Measurements from ENCODE around the gene SLC12A5. TPM values are rescaled to one million over a fixed set of nuclear protein-coding genes. Genes with fewer than 3 reads are reported as not detected.

SLC12A5 gene
- polyA plus RNA-seq, 3 donors, result not detected

GRCh38 chr20:46078954-46079353, 49.9 kb downstream of the SLC12A5 start:
- no peak for TF ChIP-seq CTCF (IDR thresholded peaks at IDR 0.05)
- peaks cover 100% of the 10 kb centered on the region for H4K20me1 ChIP-seq (ENCODE audit: insufficient read depth, low read length)
- Mint-ChIP-seq H3K27me3 (ENCODE audit: low read depth in 3 of 3) (no peaks in the 10 kb centered on the region), H3K4me1 (peaks cover 24% of the 10 kb centered on the region), H3K36me3 (peaks cover 47 to 52% of the 10 kb centered on the region in 2 donors), H3K4me3 (no peak overlapping the region), H3K9me3 (no peaks in the 10 kb centered on the region), H3K27ac (no peak overlapping the region)
- WGBS (ENCODE audit: insufficient coverage), result 98% methylated on average over 5 of the region's 7 CpGs
- no peak overlapping the region for H2AFZ ChIP-seq (ENCODE audit: insufficient read depth, low read depth, low read length, poor library complexity, severe bottlenecking)
- peaks cover 5 to 15% of the 10 kb centered on the region in 2 donors for H3K4me1 ChIP-seq (ENCODE audit: control insufficient read depth in 1 of 2, insufficient read depth in 2 of 2, low read length in 2 of 2)
- H3K4me2 ChIP-seq (replicated peaks; ENCODE audit: extremely low read depth, low read length, poor library complexity, severe bottlenecking), result no peak overlapping the region
- H3K79me2 ChIP-seq (ENCODE audit: insufficient read depth, low read length), result peaks cover 63% of the 10 kb centered on the region
- no peaks in the 10 kb centered on the region for H3K27me3 ChIP-seq (ENCODE audit: control insufficient read depth in 2 of 2, insufficient read depth in 2 of 2, low read length in 2 of 2)
- H3K9me3 ChIP-seq (replicated peaks in 1 of 2; ENCODE audit: control insufficient read depth in 1 of 2, insufficient read depth in 1 of 2, low read length in 2 of 2), result no peaks in the 10 kb centered on the region
- H3K27ac ChIP-seq (ENCODE audit: low read depth in 1 of 2, low read length in 2 of 2), result no peak overlapping the region
- H3K36me3 ChIP-seq (replicated peaks in 1 of 2; ENCODE audit: control insufficient read depth in 1 of 2, insufficient read depth in 2 of 2, low read length in 2 of 2), result peaks cover 48 to 56% of the 10 kb centered on the region in 2 donors
- H3K9ac ChIP-seq (ENCODE audit: insufficient read depth, low read length, poor library complexity, severe bottlenecking), result no peak overlapping the region
- H3K4me3 ChIP-seq (replicated peaks in 1 of 3; ENCODE audit: low read depth in 2 of 3, low read length in 3 of 3), result no peak overlapping the region
- intact Hi-C loops (cut with micrococcal nuclease), result no loop called here
- DNase-seq, result no peak

- WGBS (ENCODE audit: insufficient coverage), result no CpG with 5 or more reads among the region's 1 CpG
These were observed 52.1 kb downstream of the SLC12A5 start for GRCh38 chr20:46081074-46081473.

More at GRCh38 chr20:46081074-46081473, 52.1 kb downstream of the SLC12A5 start:
- peaks cover 44% of the 10 kb centered on the region for H3K4me1 Mint-ChIP-seq
- H3K27me3 Mint-ChIP-seq (ENCODE audit: low read depth in 3 of 3), result no peaks in the 10 kb centered on the region
- intact Hi-C loops (cut with micrococcal nuclease), result loop anchor here in 1 of 2 donors (10.0 kb wide), 1 partner anchor 96 kb away; no protein-coding TSS in a partner anchor
- no peak for DNase-seq
- Histone ChIP-seq H3K27me3 (ENCODE audit: control insufficient read depth in 2 of 2, insufficient read depth in 2 of 2, low read length in 2 of 2) (no peaks in the 10 kb centered on the region), H2AFZ (ENCODE audit: insufficient read depth, low read depth, low read length, poor library complexity, severe bottlenecking) (no peak overlapping the region), H3K9ac (ENCODE audit: insufficient read depth, low read length, poor library complexity, severe bottlenecking) (no peak overlapping the region), H3K27ac (ENCODE audit: low read depth in 1 of 2, low read length in 2 of 2) (no peak overlapping the region), H3K4me2 (replicated peaks; ENCODE audit: extremely low read depth, low read length, poor library complexity, severe bottlenecking) (no peak overlapping the region), H3K4me1 (ENCODE audit: control insufficient read depth in 1 of 2, insufficient read depth in 2 of 2, low read length in 2 of 2) (peaks cover 14 to 27% of the 10 kb centered on the region in 2 donors), H4K20me1 (ENCODE audit: insufficient read depth, low read length) (peaks cover 100% of the 10 kb centered on the region), H3K9me3 (replicated peaks in 1 of 2; ENCODE audit: control insufficient read depth in 1 of 2, insufficient read depth in 1 of 2, low read length in 2 of 2) (no peaks in the 10 kb centered on the region), H3K36me3 (replicated peaks in 1 of 2; ENCODE audit: control insufficient read depth in 1 of 2, insufficient read depth in 2 of 2, low read length in 2 of 2) (peaks cover 29 to 35% of the 10 kb centered on the region in 2 donors), H3K79me2 (ENCODE audit: insufficient read depth, low read length) (peaks cover 85% of the 10 kb centered on the region), H3K4me3 (replicated peaks in 1 of 3; ENCODE audit: low read depth in 2 of 3, low read length in 3 of 3) (no peak overlapping the region)
- H3K9me3 Mint-ChIP-seq, result no peaks in the 10 kb centered on the region
- TF ChIP-seq CTCF (IDR thresholded peaks at IDR 0.05), result no peak
- H3K27ac Mint-ChIP-seq, result no peak overlapping the region
- H3K4me3 Mint-ChIP-seq, result no peak overlapping the region
- H3K36me3 Mint-ChIP-seq, result peaks cover 34 to 37% of the 10 kb centered on the region in 2 donors

Data from CD14-positive monocyte (primary cell).